COR-L47 (cell line): ENCODE measurements around the gene MORN1.

ENCODE experiments used
- DNase-seq: peaks from one replicate; lab custom pipeline; 2025; lab: John Stamatoyannopoulos, UW

Gene MORN1

DNA sequence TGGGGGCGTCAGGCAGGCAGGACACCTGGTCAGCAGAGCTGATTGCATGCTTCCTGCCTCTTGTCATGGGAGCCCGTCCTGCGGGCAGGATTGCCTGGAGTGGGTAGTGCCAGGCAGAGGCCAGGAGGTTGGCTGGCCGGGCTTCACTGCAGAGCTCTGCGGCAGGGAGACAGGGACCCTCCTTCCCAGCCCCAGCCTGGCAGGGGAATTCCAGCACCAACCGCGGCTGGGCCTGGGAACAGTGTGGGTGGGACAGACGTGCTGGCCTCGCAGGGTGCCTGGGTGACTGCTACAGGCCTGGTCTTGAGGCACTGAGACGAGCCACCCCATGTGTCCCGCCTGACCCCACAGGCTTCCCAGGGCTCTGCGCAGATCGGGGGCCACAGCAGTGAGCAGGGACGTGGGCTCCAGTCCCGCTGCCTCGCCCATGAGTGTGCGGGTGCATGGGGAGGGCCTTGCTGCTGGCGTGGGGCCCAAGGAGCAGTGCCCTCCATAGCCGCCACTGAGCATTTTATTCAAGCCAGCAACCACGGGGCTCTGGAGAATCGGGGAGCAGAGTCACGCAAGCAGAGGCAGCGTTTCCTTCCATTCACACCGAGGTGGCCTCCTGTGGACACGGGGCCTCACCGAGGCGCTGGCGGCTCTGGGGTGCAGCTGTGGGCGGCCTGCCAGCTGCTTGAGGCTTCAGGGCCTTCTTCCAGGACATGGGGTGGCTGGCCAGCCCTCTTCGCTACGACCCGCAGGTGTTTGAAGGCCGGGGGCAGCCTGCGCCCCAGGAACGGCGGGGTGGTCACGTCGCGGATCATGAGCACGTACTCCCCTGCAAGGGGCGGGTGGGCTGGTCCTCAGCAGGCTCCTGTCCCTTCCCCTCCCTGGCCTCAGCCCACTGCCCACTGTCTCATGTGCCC, 70.3 kb downstream of the MORN1 start:
- DNase-seq = no peak

GRCh38 chr1:2320006-2320405, 71.3 kb downstream of the MORN1 start:
- DNase-seq = no peak

DNA sequence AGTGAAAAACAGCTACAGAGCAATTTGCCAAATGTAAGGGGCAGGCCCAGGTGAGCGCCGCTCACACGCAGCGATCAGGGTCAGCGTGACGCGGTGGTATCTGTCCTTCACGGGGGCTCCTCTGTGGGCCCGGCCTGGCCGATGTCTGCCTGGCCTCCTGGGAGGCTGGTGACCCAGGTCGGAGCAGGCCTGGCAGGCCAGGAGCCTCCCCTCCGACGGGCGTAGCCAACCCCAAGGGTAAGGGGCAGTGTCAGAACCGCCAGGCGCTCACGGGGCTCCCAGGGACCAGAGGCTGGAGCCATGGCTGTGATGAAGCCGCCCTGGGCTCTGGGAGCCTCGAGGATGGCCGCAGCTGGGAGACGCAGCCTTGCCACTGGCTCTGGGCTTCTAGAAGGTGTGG, 72.1 kb downstream of the MORN1 start:
- DNase-seq = no peak

DNA sequence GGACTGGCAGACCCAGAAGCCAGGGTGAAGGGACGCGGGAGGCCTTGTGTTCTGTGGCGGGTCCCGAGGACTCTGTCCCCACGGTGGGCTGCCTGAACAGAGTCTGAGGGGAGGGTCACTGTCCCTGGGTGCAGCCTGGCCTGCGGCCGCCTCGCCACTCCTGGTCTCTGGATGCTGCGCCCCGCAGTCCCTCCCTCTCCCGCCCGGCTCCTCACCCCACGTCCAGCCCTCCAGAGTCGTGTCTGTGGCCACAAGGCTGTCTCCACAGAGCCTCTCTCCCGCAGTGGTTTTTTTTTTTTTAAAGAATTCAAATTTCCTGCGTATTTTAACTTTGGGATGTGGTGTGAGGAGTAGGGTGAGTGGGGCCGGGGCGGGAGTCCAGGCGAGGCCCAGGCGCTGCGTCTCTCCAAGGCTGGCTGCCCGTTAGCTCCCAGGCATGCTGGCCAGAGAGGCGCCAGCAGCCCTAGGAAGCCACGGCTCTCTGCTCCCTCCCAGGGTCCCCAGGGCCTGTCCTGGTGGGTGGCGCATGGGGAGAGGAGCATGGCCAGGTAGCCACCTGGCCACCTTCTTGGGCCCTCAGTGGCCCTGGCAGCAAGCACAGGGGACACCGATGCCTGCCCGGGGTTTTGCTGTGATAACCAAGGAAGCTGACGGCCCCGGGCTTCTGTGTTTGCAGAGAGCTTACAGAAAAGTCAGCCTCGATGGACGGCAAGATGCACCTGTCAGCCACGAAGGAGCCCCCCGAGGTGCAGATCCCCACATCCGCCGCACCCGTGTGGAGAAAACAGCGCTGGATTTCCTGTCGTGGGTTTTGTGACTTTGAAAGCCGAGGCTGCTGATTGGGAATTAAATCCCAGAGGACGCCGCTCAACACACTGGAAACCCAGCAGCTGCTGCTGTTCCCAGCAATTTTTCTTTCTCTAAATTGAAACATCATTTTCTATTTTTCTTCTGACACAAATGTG, 72.8 kb downstream of the MORN1 start:
- DNase-seq = no peak

DNA sequence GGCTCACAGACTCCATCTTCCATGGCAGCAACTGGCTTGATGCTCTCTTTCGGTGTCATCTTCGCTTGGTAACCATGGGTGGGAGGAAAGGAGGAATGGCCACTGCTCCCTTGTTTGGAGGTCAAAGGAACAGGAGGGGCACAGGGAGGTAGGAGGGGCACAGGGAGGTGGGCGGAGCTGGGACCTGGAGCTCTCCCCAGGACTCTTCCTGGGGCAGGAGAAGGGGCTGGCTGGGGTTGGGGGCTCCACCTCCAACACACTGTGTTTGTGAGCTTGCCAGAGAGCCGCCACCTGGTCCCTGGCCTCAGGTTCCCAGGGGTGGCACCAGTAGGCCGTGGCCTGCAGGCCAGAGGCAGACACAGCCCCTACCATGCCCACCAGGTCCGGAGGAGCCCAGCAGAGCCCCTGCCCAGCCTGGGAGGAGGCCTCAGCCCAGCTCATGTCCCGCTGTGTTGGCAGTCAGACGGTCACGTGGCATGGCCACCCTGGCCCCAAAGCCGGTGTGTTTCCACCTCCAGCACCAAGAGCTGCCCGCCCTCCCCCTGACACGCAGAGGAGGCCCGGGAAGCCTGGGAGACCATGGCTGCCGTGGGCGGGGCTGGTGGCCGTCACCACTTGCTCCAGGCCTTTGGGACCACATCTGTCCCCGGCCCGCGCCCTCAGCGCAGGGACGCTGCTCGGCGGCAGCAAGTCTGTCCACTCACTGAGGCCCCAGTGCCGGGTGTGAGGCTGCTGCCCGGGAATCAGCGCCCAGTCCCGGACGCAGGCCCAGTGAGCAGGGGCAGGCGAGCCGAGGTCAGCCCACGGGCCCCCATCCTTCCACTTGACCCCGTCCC, 73.9 kb downstream of the MORN1 start:
- DNase-seq = no peak

- no peak for DNase-seq
These were observed 74.8 kb downstream of the MORN1 start for GRCh38 chr1:2316451-2316961.

- no peak for DNase-seq
These were observed 75.5 kb downstream of the MORN1 start for GRCh38 chr1:2315674-2316450.

DNA sequence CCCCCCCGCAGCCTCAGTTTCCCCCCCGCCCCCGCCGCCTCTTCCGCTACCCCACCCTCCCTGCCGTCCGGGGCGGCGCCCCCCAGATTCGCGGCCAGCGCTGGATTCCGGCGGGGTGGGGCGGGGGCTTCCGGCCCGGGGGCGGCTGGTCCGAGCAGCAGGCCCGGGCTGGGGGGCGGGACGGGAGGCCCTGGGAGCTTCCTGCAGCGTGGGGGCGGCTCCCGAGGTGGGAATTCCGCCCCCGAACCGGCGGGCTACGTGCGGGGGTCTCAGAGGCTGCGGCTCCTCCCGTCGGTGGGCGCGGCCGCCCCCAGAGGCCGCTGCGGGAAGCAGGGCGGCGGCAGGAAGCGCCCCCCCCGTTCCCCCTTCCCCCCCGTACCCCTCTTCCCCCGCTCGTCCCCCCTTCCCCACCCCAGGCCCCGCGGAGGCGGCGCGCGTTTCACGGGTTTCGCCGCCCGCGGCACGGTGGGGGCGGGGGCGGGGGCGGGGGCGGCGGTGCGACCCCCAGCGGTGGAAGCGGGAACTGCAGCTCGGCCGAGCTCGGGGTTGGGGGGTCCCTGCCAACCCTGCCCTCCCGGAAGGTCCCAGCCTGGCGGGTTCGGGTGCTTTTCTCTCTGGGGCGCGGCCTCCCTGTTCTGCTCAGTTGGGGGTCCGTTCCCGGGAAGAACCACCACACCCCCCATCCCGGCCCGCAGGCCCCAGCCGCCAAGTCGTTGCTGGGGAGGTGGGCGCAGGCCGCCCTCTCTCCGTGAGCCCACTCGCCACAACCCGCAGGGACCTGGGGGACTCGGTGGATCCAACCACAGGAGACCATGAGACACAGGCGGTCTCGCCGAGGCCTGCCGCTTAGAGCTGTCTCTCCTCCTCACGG, 76.3 kb downstream of the MORN1 start:
- no peak for DNase-seq

DNA sequence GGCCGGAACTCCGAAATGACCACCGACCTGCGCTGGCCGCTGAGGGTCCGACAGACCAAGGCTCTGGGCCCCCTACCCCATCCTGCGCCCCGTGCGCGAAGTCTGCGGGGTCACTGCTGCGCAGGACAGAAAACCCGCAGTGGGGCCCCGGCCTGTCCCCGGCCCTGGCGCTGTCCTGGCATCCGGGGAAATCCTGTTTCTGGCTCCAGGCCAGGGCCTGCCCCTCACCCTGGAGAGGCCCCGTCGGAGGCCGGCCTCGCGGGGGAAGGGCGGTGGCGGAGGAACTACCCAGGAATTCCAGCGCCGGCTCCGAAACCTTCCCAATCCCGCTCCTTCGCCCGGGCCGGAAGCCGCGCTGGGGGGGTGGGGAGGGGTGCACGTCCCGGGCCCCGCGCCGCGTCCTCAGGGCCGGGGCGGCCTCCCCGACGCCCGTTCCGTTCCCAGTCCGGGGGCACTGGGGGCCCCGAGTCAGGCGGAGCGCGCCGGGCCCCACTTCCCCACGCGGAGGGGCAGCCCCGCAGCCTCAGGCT, 77.0 kb downstream of the MORN1 start:
- no peak for DNase-seq

- no peak for DNase-seq
These were observed 77.6 kb downstream of the MORN1 start for GRCh38 chr1:2313651-2314261.

DNA sequence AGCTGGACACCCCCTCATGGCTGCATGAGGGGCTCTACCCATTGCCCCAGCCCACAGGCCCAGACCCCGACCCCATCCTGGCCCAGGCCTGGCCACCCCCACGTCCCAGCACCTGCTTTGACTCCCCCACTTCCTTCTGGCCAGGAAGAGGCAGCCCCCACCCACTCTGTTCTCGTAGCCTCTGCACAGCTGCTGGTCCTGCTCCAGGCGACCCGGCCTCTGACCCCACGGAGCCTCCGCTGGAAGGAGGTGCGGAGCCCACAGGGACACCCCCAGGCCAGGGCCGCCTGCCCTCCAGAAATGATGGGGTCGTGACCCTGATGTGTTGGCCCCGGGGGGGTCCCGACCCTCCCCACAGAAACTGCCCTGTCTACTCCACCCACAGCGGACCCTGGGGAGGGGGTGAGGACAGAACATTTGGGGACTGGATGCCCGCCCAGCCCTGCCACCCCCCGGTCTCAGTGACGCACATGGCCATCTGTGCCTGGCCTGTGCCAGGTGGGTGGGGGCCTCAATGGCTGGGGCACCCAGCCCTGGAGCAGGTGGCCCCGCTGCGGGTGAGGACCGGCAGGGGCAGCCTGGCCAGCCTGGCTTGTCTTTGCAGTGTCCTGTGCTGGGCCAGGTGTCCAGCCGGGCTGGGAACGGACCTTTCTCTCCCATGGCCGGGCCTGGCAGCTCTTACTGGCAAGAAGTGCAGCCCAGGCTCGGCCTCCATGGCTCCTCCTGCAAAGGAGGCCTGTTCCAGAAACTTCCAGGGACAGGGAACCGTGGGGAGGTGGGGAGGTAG, 78.6 kb downstream of the MORN1 start:
- no peak for DNase-seq

DNA sequence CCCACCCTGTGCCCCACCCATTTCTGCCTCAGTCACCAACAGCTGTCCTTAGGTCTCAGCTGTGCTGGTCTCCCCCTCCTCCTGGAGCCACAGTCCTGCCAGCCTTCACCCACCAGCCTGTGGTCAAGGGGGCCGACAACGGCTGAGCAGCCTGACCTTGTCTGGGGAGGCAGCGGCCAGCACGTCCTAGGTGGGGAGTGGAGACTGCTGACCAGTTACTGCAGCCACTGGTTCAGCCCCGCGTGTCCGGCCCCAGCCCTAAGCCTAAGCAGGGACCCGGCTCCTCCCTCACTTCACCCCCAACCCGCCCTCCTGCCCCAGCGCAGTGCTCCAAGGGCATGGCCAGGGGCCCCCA, 79.2 kb downstream of the MORN1 start:
- no peak for DNase-seq

GRCh38 chr1:2311184-2312032, 79.9 kb downstream of the MORN1 start:
- no peak for DNase-seq

GRCh38 chr1:2310332-2311183, 80.8 kb downstream of the MORN1 start:
- DNase-seq = no peak

DNA sequence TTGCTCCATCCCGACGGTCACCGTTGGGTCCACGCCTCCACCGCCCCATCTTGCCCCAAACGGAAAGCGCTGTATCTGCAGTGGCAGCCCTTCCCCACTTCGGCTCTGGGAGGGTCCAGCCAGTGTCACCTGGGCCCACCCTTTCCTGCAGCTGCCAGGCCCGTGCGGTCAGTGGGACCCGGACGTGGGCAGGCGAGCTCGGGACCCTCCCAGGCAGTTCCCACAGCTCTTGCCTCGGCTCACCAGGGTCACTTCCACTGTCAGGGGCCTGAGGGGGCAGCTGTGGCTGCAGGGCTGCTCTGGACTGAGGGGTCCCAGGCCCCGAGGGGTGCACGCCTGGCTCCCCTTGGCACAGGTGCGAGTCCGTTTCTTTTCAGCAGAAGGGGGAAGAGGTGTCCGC, 82.5 kb downstream of the MORN1 start:
- no peak for DNase-seq

GRCh38 chr1:2307972-2308371, 83.4 kb downstream of the MORN1 start:
- DNase-seq = no peak
